SKM-1 treated with dmso at 0.1 percent for 144 hours (cell line): ENCODE results near the gene DIP2C.
"Not testable (repeated sequence)": the region's sequence is repeated elsewhere in the genome, so short reads cannot be mapped to it uniquely, and the experiment has no call there.

Experiments
- DNase-seq: peaks from one replicate; lab custom pipeline; 2025; ENCODE audit not compliant: unreplicated experiment; lab: John Stamatoyannopoulos, UW

Gene DIP2C

DNA sequence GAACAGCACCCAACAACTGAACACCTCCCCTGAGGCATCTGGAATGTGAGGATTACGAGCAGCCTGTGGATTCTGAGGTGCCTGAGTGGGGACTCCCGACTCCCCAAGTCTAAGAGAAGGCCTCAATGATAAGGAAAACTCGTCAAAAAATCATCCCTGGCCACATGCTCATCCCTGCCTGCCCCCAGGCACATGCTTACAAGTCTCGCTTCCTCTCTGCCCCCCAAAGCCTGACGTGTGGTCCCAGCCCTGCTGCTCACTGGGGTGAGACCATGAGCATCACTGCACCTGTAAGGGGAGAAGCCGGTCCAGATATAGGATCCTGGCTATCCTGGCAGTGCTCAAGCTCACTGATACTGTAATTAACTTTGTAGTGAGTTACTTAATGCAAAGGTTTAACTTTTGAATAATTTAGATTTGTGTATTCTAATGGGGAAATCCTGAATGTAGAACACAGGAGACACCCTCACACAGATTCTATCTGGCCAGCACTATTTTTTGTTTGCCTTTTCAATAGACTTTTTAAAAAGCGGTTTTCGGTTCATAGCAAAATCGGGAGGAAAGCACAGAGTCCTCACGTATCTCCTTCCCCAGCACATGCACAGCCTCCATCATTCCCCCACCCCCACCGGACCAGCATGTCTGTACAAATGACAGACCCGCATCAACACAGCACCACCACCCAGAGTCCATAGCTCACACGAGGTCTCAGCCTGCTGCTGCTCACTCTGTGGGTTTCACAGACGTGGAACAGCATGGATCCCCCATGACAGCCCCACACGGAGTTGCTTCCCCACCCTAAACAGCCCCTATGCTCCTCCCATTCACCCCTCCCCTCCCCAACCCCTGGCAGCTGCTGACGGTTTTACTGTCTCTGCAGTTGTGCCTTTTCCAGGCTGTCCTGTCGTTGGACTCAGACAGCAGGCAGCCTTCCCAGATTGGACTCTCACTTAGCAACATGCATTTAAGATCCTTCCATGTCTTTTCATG, 167.9 kb downstream of the DIP2C start:
- no peak for DNase-seq

DNA sequence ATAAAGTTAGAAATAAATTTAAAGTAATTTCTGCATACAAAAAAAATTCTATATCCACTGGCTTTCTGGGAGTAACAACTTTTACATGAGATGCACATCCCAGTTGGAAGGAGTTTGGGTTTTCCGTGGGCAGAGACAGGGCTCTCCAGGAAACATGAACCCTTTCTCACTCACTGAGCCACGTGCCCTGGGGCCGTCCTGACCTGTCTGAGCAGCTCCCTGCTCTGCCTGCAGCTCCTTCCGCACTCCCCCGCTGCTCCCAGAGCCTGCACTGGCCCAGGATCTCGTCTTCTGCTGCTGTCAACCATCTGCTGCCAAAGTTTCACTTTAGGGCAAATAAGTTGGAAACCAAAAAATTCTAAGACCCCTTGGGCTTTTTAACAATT, 169.1 kb downstream of the DIP2C start:
- no peak for DNase-seq

DNA sequence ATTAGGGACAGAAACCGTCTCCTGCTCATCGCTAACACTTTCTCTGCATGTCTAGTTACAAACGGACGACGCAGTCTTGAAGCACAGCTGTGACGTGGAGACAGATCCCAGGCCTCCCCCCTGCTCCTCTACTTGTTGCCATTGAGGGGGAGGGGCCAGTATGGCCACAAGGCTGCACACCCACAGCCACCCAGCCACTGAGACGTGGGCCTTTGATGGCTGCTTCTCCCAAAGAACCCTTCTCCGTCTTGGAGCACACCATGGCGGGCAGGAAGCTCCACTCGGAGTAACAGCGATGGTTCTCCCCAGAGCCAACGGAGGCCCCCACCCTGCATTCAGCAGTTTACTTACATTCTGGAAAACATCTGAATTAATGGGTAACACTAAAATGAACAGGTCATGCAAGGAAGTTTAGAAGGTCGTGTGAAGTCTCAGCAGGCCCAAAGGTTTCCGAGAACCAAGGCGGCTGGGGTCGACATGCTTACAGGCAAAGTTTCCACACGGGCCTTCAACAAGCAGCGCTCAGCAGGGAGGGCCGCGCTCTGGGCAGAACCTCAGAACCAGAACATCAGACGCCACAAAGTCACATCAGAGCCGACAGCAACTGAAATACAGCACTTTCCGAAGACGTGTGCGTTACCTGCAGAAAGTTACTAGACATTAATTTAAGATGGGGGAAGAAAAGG, 169.6 kb downstream of the DIP2C start:
- DNase-seq = no peak

DNA sequence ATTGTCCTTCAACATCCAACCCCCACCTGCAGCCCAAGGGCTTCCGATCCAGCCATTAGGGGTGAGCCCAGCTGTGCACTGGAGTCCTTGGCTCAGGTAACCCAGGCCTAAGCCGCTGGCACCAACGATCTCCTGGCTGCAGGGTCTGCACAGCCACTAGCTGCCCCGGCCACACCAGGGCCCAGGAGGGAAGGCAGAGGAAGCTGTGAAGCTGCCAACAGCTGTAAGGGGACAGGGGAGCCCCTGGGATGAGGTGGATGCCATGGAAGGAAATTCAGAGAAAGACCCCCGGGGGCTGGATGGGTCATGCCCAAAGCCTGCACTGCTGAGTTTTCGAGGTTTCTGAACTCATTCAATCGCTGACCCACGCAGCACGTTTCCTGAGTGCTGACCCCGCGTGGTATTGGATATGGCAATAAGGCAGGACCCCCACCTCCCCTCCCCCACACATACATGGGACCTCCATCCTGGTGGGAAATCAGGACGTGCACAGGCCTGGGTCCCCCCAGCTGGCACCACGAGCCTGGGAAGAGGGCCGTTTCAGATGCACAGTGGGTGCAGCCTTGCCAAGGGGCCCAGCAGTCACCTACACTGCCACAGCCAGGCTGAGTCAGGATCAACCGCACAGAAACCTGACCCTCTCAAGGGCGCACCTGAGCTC, 170.3 kb downstream of the DIP2C start:
- DNase-seq = no peak

DNA sequence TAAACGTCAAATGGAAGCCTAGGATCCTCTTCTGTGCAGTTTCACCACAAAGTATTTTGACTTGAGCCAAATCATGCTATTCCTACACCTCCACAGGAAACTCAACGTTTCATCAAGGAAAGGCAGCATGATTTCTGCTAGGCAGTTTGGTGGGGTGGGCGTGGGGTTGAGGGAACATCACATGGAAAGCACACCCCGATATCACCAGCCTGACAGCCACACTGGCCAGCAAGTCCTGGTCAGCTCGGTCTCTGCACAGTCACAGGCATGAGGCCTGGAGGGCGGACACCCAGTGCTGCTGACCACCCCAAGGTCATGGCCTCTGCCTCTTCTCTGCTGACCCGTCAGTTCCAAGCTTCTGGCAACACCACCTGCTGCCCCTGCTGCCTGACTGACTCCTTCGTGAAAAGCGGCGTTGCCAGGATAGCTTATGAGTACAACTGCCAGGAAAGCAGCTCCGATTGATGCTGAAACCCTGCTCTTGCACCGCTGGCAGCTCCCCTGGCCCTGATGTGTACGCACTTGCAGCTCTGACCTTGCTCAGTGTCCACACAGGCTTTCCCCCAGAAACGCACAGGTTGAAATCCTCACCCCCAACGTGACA, 171.5 kb downstream of the DIP2C start:
- DNase-seq = no peak

DNA sequence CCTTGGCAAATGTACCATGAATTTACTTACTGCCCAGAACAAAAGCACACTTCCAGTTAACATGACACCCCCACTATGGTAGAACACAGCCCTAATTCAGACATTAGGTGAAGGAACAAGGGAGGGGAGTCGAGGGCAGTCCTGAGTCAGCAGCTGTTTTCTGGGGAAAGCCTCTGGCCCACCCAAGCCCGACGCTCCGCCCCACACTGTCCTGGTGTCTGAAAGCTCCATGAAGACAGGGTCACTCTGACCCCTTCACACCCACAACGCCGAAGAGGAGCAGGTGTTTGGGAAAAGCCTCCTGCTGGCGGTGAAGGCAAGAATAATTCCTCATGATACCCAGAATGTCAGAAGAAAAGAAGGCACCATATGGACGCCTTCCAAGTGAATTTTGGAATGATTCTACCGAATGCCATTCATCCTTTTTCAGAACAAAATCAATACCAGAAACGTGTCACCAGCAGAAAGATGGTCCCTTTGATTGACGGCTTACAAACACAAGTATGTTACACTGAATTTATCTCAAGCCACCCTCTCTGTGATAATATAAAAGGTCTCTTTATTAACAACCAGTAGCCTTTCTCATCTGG, 172.1 kb downstream of the DIP2C start:
- DNase-seq = no peak

DNA sequence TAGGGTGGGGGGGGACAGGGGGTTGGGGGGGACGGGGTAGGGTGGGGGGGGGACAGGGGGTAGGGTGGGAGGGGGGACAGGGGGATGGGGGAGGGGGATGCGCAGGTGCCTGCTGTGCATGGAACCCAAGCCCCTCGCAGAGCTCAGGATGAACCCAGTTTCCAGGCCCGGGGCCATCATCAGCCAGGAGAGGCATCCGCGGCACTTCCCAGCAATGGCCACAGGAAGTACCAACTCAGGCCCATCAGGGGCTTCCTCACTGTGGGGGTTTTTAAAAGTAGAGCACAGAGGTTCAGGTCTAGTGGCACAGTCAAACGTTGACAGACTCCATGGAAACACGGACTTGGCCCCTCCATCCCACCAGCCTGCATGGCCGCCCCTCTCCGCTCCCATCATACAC, 172.7 kb downstream of the DIP2C start:
- DNase-seq = no peak

DNA sequence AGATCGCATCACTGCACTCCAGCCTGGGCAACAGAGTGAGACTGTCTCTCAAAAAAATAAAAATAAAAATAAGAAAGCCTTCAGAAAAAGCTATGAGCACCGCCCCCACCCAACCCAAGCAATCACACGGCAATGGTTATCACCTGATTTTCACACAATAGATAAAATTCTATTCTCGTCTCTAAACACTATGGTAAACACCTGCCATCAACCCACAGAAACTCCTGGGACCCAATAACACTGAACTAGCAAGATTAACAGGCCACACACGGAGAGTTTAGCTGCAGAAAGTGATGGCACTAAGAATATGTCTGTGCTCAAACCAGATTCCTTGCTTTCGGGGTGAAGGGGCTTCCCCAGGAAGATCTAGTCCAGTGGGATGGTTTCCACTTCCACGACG, 173.8 kb downstream of the DIP2C start:
- no peak for DNase-seq

DNA sequence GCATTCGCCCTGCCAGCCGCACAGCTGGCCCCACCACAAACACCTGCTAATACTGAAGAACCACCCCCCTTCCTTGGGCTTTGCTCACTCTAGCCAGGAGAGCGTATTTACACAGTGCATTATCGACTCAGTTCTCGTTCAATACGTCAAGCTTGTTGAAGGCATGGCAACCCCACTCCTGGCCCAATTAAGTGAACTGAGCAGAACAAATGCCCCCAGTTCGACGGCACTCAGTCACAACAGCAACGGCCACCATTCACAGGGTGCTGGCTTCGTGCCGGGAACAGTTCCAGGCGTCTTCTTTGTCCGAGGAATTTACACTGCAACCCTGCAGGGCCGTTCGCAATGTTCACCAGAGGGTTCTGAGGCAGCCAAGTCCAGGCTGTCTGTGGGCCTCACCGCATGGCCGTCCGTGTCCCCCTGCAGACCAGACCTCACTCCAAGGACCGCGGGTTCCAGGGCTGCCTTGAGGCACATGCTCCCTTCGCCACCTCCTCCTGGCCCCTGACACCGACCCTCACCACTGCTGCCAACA, 175.3 kb downstream of the DIP2C start:
- DNase-seq = no peak

DNA sequence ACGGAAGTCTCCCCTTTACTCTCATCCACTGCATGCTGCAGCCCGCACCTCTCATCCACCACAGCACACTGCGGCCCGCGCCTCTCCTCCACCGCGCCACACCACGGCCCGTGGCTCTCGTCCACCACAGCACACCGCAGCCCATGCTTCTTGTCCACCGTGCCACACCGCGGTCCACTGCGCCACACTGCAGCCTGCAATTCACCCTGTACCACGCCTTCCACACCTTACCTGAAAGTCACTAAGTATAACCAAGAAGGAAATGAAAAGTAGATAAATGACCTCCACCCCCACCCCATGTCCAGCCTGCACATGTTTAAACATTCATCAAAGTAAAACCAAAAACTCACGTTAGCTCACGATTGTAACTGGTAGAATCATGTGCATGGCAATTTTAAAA, 176.1 kb downstream of the DIP2C start:
- DNase-seq = no peak

DNA sequence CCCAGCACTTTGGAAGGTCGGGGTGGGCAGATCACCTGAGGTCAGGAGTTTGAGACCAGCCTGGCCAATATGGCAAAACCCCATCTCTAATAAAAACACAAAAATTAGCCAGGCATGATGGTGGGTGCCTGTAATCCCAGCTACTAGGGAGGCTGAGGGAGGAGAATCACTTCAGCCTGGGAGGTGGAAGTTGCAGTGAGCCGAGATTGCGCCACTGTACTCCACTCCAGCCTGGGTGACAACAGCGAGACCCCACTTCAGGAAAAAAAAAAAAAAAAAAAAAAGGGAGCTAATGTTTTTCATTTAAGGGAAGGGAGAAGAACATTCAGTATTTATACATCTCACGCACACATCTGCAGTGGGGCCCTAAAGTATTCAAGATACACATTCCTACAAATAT, 176.8 kb downstream of the DIP2C start:
- DNase-seq = not testable (repeated sequence)

DNA sequence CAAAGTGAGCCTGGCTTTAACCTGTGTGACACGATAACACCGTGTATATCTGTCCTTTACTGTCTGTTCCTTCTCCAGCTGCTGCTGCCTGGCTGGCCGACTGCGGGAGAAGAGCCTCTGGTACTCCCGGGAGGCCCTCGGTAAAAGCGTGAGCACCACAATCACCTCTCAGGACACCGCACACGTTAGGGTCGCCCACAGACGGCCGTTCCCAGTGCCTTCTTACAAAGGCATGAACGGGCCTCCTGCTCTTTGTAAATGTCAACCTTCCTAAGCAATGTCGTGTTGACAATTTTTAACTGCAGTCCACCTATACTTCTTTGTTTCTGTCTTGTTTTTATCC, 177.6 kb downstream of the DIP2C start:
- DNase-seq = no peak

DNA sequence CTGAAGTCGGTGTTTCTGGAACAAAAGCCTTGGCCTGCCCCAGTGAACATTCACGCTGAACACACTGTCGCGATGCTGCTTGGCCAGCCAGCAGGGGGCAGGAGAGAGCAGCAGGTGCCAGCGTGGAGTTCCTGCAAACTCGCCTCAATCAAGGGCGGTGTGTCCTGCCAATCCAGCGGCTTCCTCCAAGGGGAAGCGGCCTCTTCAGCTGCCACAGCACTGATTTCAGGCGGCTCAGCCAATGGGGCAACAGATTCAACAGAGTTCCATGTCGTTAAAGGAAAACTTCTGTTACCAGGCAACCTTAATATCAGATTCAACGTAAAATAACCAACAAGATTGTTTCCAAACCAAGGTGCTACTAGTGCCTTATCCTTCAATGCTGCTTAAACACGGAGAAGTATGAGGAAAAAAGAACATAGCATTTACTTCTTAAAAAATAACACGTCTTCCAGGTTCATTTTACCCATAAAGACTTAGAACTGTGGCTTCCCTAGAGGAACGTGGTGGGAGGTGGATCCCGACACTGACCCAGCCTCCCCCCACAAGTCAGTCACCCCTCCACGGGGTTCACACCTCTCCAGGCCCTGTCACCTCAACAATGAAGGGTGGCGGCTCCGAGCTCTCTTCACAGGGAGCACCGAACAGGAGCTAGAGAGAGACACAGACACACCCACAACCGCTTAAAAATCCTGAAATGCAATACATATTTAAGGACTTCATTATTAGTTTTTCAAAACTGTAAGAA, 178.2 kb downstream of the DIP2C start:
- DNase-seq = peak; percentile 9

DNA sequence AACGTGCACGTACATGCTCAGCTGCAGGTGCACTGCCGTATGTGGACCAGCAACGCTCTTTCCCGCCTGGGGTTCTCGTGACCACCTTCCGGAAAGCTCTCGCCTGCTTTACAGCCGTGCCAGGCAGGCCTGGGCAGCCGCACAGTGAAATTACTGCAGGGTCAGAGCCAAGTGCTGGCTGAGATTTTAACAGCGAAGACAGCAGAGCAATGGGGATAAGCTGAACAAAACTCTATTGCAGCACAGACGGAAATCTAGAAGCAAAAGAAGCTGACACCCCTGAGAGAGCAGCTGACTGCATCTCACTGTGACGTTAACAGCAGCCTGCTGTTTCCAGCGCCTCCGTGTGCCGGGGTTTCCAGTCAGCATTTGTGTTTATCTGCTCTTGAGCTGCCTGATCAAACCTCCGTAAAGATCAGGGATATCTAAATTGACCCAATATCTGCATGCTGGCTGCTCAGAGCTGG, 179.0 kb downstream of the DIP2C start:
- no peak for DNase-seq

DNA sequence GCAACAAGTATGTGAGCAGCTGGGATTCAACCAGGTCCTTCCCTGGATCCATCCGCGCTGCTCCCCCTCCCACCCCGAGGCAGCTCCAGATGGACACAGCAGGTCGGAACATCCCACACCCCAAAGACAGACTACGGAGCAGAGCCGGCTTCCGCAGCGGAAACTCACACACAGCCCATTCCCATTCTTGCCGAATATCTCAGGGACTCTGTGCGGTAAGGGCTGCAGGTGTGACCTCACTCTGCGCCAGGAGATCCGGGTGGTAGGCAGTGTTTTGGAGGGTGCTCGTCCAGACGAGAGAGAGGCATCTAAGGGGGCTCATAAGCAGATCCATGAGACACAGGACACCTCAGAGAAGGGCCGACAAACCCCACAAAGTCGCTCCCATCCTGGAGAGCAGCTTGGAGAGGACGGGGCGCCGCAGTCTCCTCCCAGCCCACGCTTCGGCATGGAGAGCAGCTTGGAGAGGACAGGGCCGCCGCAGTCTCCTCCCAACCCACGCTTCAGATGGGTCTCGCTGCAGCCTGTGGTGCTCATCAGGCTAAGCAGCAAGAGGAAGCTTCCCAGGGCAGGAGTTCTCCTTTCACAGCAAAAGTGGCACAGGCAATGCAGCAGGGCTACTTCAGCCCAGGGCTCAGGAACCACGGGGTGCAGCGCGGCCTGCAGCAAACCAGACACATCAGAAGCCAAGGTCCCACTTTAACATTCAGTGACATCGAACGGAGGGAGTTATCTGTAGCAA, 179.9 kb downstream of the DIP2C start:
- no peak for DNase-seq

DNA sequence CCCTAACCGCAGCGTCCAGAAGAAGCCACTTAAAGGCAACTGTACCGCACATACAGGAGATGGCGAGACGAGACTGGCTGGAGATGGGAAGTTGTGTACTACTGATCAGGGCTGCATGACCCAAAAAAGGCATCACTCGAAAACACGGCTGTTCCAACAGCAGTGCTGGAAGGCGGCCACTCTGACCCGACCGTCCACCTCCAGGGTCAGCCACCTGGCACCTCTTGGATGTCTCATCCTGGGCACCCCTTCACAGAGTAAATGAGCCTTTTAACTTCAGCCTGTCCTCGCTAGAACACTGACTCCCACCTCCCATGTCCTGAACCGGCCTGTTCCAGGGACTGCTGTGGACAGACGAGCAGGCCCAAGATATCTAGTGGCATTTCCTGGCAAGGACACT, 180.7 kb downstream of the DIP2C start:
- DNase-seq = no peak

DNA sequence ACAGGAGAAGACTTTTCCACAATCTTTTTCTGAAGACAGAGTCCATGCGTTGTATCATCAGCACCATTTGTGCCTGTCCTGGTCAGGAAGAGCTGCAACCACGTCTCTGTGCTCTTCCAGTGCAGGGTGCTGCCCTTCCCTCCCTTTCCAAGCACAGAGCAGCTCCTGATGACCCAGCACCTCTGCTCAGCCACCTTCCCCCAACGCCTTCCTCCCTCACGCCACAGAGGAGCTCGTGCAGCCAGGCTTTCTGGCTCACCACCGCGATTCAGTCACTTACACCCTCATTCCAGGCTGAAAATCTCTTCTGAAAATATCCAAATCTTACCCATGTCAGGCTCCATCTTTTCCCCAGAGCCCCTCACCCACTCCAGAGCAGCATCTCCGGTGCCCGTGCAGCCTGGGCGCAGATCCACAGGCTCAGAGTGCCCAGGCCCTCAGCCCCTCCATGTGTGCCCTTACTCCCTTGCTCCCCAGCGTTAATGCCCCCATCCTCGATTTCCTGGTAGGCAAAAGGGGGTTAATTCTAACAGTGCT, 181.5 kb downstream of the DIP2C start:
- no peak for DNase-seq

DNA sequence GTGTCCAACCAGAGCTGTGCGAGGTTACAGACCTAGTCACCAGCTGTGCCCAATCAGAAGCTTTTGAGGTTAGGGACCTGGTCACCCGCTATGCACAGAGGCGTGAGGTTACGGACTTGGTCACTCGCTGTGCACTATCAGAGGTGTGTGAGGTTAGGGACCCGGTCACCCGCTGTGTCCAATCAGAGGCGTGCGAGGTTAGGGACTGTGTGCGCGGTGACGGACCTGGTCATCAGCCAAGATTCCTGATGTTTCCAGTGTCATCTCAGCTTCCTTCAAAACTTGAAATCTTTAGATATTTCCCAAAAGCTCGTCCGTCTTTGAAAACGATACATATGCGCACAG, 182.1 kb downstream of the DIP2C start:
- no peak for DNase-seq
